Effector CD8-positive, alpha-beta T cell (primary cell): ENCODE data around the gene SLC5A4.
"Not testable (repeated sequence)": the region's sequence is repeated elsewhere in the genome, so short reads cannot be mapped to it uniquely, and the experiment has no call there.

Source experiments
- DNase-seq: peaks from one replicate; lab custom pipeline; 2025; lab: John Stamatoyannopoulos, UW

SLC5A4 gene

DNA sequence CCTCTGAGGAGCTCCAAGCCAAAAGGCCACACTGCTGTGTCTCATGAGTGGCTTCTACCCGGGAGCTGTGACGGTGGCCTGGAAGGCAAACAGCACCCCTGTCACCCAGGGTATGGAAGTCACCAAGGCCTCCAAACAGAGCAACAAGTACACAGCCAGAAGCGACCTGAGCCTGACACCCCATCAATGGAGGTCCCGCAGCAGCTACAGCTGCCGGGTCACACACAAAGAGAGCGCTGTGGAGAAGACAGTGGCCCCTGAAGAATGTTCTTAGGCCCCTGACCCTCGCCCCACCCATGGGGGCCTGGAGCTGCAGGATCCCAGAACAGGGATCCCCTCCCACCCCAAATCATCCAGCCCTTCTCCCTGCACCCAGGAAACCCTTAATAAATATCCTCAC is 55.2 kb downstream of the SLC5A4 start:
- DNase-seq, result no peak

DNA sequence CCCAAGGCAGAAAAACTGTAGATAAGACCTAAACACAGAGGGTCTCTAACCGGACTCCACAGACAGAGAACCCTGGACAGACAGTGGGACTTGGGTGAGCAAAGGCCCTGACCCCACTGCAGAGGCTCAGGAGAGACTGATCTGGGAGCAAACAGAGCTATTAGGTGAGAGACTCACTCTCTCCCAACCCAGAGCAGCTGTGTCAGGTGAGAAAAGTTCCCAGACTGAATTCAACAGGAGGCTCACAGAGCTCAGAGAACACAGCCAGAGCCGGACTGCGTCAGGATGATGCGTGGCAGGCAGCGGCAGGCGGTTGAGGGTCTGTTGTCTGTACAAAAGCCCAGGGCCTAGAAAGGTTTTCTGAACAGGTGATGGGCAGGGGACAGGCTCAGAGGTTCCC is 55.8 kb downstream of the SLC5A4 start:
- no peak for DNase-seq

DNA sequence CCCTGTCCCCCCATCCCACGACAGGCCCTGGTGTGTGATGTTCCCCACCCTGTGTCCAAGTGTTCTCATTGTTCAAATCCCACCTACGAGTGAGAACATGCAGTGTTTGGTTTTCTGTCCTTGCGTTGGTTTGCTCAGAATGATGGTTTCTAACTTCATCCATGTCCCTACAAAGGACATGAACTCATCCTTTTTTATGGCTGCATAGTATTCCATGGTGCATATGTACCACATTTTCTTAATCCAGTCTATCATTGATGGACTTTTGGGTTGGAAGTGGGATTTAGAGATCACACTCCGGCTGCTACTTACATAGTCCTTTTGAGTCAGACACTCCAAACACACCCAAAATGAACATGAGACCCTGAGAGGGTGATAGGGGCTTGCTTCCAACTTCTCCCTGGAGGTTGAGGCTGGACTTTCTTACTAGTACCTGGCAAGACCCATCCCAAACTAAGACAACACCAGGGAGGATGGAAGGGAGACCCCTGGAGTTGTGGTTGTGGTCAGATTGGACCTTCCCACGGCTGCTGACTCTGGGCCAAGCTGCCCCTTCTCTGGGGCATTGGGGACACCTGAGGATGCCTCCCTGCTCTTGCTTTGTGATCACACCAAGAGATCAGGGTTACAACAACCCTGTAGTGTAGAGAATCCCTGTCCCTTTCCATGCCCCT is 57.5 kb downstream of the SLC5A4 start:
- not testable (repeated sequence) for DNase-seq

DNA sequence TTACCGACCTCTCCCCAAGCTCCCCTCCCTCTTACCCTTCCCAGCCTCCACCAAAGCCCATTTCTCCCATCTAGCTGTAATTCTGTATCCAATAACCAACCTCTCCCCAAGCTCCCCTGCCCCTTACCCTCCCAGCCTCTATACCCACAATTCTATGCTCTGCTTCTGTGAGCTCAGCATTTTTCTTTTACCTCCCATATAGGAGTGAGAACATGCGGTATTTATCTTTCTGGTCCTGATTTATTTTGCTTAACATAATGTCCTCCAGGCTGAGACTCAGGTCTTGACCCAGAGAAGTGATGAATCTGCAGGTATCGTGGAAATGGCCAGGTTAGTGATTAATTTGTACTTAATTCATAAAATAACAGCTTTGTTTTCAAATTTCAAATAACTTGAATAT is 59.2 kb downstream of the SLC5A4 start:
- DNase-seq, result not testable (repeated sequence)

DNA sequence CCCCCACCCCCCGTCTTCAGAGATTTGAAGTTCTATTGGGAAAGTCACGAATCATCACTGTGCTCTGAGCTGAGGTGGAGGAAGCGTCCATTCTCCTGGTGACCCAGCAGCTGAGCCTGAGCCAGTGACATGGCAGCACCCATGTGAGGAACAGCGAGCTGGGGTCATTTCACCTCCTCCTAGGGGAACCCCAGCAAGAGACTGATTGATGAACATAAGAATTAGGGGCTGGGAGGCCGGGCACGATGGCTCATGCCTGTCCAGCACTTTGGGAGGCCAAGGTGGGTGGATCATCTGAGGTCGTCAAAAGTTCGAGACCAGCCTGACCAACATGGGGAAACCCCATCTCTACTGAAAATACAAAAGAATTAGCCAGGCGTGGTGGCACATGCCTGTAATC is 61.8 kb downstream of the SLC5A4 start:
- not testable (repeated sequence) for DNase-seq

DNA sequence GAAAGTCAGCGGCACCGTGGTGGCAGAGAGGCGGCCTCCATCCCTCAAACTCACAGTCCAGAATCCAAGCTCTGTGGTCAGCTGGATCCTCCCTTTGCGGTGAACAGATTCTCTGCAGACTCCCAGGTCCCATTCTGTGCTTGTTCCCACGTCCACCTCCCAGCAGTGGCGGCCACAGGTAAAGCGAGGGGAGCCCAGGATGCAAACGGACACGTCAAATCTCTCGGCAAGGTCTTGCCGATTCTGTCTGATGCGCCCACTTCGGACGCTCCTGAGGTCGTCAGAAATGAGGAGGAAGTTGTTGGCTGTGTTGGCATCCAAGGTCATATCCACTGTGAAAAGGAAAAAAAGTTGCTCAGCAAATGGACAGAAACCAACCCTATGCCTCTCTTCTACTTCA is 64.1 kb downstream of the SLC5A4 start:
- not testable (repeated sequence) for DNase-seq

DNA sequence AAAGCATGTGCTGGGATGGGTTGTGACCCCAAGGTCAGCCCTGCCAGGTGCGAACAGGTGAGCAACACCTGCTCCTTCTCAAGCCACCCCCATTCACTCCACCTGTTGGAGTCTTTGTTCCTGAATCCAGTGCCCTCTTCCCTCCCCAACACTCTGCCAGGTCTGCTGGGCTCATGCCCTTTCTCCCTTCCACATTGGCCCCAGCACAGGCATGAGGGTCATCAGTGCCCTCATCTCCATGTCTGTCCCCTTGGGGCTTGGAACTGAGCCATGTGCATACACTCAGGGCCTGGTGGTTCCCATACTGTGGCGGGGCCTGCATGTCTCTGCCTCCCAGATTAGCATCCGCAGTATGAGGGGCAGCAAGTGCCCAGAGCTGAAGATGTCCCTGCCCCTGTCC is 69.3 kb downstream of the SLC5A4 start:
- no peak for DNase-seq

DNA sequence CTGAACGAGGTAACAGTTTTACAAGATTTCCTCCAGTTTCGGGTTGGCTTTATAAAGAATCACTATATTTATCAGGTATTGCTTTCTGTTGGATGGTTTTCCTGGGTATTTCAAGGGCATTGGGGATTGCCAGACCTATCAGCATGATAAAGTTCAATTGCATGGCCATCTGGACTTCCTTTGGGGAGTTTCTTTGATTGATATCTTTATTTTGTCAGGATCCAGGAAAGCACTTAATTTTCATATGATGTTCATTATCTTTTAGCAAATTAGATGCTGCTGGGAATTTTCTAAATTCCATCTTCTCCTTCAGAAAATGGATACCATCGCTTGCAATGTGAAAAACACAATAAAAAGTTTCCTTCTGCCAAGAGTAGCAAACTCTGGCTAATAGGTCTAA is 71.5 kb downstream of the SLC5A4 start:
- no peak for DNase-seq

DNA sequence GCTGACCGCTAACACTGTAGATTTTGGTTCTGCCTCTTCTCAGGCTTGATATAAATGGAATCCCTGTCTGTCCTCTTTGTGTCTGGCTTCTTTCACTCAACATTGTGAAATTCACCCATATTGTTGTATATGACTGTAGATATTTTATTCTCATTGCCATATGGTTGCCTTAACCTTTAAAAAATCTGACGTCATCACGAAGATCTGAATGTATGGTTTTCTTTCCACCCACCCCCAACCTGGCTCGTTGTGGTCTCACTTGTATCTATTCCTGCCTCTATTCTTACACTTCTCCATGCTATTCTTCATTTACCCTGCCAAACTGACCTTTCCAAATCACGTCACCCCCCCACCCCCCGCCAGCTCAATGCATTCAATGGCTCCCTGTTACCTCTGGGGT is 74.1 kb downstream of the SLC5A4 start:
- no peak for DNase-seq

DNA sequence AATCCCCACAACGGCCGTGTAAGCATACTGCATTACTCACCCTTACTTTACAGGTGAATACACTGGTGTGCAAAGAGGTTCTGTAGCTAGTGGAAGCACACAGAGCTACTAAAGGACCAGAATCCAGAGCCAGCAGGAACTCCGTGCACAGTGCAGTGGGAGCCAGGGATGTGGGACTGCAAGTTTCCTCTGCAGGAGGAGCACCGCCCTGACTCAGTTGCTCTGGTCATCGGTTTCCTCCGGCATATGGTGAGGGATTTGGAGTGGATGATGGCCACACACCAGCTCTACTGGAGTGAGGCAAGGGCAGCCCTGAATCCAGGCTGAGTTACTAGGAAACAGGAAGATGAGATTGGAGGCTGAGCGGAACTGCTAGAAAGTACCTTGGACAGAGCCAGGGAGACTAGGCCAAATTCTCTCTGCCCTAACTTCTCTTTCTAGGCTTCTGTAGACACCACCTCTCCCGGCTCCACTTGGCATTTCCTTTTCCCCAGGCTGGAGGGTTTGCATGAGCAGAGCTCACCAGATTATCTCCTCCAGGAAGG is 77.9 kb downstream of the SLC5A4 start:
- DNase-seq, result no peak

DNA sequence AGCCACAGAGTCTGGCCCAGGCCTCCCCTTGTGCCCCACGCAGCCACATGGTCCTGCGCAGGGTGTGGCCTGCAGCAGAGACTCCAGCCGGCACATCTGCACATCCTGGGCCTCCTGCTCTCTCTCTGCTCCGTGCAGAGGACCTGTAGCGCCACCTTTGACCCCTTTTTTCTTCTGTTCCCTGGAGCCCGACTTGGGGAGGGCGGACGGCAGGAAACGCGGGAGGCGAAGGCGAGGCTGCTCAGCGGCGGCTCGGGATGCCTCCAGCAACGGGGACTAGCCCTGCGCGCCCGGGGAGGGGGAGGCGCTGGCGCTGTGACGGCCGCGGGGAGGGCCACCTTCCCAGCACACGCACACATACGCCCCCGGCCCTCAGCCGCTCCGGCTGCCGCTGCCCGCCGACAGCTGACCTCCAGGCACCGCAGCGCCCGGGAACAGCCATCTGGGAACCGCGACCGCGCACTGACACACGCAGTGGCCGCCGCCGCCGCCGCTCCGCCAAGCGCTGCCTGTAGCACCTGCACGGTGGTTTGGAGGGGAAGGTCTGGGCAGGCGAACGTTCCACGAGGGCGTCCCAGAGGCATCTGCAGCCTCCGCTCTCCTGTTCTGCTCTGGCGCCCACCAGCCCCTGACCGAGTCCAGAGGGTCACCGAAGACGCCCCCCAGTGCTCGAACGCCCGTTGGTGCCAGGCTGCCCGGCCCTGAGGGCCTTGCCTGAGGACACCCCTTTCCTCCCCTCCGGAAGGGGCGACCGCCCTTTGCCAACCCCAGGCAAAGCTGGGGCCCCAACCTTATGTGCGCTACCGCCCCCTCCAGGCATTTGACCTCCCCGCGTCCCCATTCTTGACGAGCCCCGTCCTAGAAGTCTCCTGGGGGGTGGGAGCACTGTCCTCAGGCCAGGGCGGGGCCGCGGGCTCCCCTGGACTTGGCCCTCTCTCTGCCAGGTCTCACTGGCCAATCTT is 79.2 kb downstream of the SLC5A4 start:
- DNase-seq, result no peak

DNA sequence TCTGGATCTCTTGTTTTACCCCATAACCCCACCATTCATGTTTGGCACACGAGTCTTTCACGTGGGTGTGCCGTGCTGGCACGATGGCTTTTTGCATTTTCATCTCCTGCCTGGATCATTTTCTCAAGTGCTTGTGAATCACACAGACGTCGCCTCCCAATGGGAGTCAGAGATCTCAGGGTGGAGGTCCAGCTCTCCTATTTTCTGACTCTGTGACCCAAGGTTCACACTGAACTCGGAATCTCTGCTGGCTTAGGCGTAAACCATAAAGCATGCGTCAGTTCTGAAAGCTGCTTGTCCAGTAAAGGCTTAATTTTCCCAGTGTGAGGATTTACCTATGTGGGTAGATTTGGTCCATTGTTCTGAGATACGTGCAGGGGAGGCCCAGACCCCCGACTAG is 80.0 kb downstream of the SLC5A4 start:
- DNase-seq, result no peak
